Small intestine (tissue), 7 donors: ENCODE data around the gene RBFA. TPM values are rescaled to one million over a fixed set of nuclear protein-coding genes. Genes with fewer than 3 reads are reported as not detected.
"Not testable (repeated sequence)": the region's sequence is repeated elsewhere in the genome, so short reads cannot be mapped to it uniquely, and the experiment has no call there.

ENCODE experiments used
- DNase-seq, 2 donors: peaks; one replicate each; pipeline versions ENCODE4 v3.0.0 to v3.0.0-alpha.2; 2013
- FAIRE-seq: peaks from 2 replicates; lab custom pipeline; 2012; peaks lifted over from hg19 to GRCh38; lab: Jason Lieb, UNC
- H3K27ac ChIP-seq, 3 donors: one replicate each; pipeline ENCODE4 v1.5.1; 2013; ENCODE audit warnings: low read length in 2 of 3, mild to moderate bottlenecking in 2 of 3, control low read depth in 1 of 3, inconsistent platforms in 1 of 3, low read depth in 1 of 3, moderate library complexity in 1 of 3
- H3K27me3 ChIP-seq, 3 donors: one replicate each; pipeline ENCODE4 v1.6.1; 2013; ENCODE audit warnings: low read length in 3 of 3, inconsistent platforms in 1 of 3; ENCODE audit not compliant: control insufficient read depth in 3 of 3, insufficient read depth in 3 of 3
- H3K36me3 ChIP-seq, 3 donors: one replicate each; pipeline ENCODE4 v1.6.1; 2013; ENCODE audit warnings: low read length in 3 of 3, inconsistent platforms in 1 of 3, low read depth in 1 of 3, mild to moderate bottlenecking in 1 of 3, moderate library complexity in 1 of 3; ENCODE audit not compliant: control insufficient read depth in 3 of 3, insufficient read depth in 2 of 3
- H3K4me1 ChIP-seq, 3 donors: one replicate each; pipeline ENCODE4 v1.6.1; 2013; ENCODE audit warnings: low read length in 2 of 3, inconsistent platforms in 1 of 3, low read depth in 1 of 3, mild to moderate bottlenecking in 1 of 3, moderate library complexity in 1 of 3; ENCODE audit not compliant: control insufficient read depth in 3 of 3, insufficient read depth in 2 of 3
- H3K4me3 ChIP-seq, 3 donors: one replicate each; pipeline ENCODE4 v1.5.1; 2013; ENCODE audit warnings: low read length in 3 of 3, control low read depth in 1 of 3, inconsistent platforms in 1 of 3, low read depth in 1 of 3, mild to moderate bottlenecking in 1 of 3, moderate library complexity in 1 of 3
- H3K9me3 ChIP-seq, 2 donors: one replicate each; pipeline ENCODE4 v1.6.1; 2013; ENCODE audit warnings: low read depth in 1 of 2, low read length in 1 of 2; ENCODE audit not compliant: control insufficient read depth in 2 of 2, insufficient read depth in 1 of 2
- WGBS, 3 donors: extraction: QIAGEN DNeasy Blood & Tissue Kit; methylation state at CpG; one replicate each; pipeline ENCODE4 v1.1.7; 2013; 5-methylcytosine and 5-hydroxymethylcytosine counted together
- polyA plus RNA-seq, 4 donors: library from polyadenylated mRNA; stranded (reverse) in 3 of 4; unstranded in 1 of 4; fragments of 200-250 nt in 3 of 4; fragments of 120-200 nt in 1 of 4; gene quantifications; one replicate each; pipeline versions ENCODE4 v1.2.1 to v1.2.3, GENCODE V29; 2013
- donor health status: healthy with polysubstance abuse.
- donor health status: control.
- donor health status: control.
- donor health status: Bipolar disorder and iron deficiency.
- donor health status: healthy.

RBFA gene
- polyA plus RNA-seq, 4 donors = 8.1 to 30.4 (median 23.4) TPM

GRCh38 chr18:80011496-80012137 lies 22.6 kb upstream of the RBFA start:
- H3K4me1 ChIP-seq, H3K4me3 ChIP-seq, H3K27ac ChIP-seq, H3K36me3 ChIP-seq, DNase-seq, H3K27me3 ChIP-seq, FAIRE-seq: not testable (repeated sequence)
- peaks cover 0 to 59% of the 10 kb centered on the region in 2 donors for H3K9me3 ChIP-seq
- 91 to 94% (median 93%) methylated on average over 14 of the region's 14 CpGs for WGBS, 3 donors

GRCh38 chr18:80012714-80013113 lies 21.5 kb upstream of the RBFA start:
- H3K9me3 ChIP-seq = peaks cover 0 to 52% of the 10 kb centered on the region in 2 donors
- no peak overlapping the region for H3K27ac ChIP-seq
- DNase-seq (no peak), FAIRE-seq (no peak)
- 97 to 98% (median 98%) methylated on average over 20 of the region's 20 CpGs for WGBS, 3 donors
- no peak overlapping the region for H3K4me3 ChIP-seq
- H3K27me3 ChIP-seq = no peaks in the 10 kb centered on the region
- H3K36me3 ChIP-seq = no peaks in the 10 kb centered on the region
- H3K4me1 ChIP-seq = no peaks in the 10 kb centered on the region

GRCh38 chr18:80022613-80023012 lies 11.6 kb upstream of the RBFA start:
- Histone ChIP-seq H3K4me1 (no peaks in the 10 kb centered on the region), H3K4me3 (no peak overlapping the region), H3K36me3 (no peaks in the 10 kb centered on the region), H3K27me3 (no peaks in the 10 kb centered on the region), H3K9me3 (peaks cover 12 to 68% of the 10 kb centered on the region in 2 donors), H3K27ac (no peak overlapping the region)
- FAIRE-seq = no peak
- DNase-seq = peak in 1 of 2 donors; percentile 40
- WGBS, 3 donors = 33 to 56% (median 56%) methylated on average over 1 of the region's 1 CpG

GRCh38 chr18:80023173-80023572 lies 11.1 kb upstream of the RBFA start:
- H3K4me1 ChIP-seq = no peaks in the 10 kb centered on the region
- H3K36me3 ChIP-seq = no peaks in the 10 kb centered on the region
- no peaks in the 10 kb centered on the region for H3K27me3 ChIP-seq
- H3K27ac ChIP-seq = no peak overlapping the region
- H3K4me3 ChIP-seq = no peak overlapping the region
- H3K9me3 ChIP-seq = peaks cover 12 to 68% of the 10 kb centered on the region in 2 donors
- 72 to 77% (median 73%) methylated on average over 4 of the region's 4 CpGs for WGBS, 3 donors
- DNase-seq (no peak), FAIRE-seq (no peak)

- WGBS, 3 donors = 93 to 96% (median 93%) methylated on average over 7 of the region's 7 CpGs
- no peak for FAIRE-seq
- Histone ChIP-seq H3K27me3 (no peaks in the 10 kb centered on the region), H3K4me1 (no peaks in the 10 kb centered on the region), H3K27ac (no peak overlapping the region), H3K4me3 (no peak overlapping the region), H3K9me3 (peaks cover 8 to 52% of the 10 kb centered on the region in 2 donors), H3K36me3 (no peaks in the 10 kb centered on the region)
- DNase-seq = no peak
Observed at GRCh38 chr18:80026363-80026762, 7.9 kb upstream of the RBFA start.

- not testable (repeated sequence) for FAIRE-seq, H3K4me3 ChIP-seq, H3K36me3 ChIP-seq, H3K27me3 ChIP-seq, H3K27ac ChIP-seq, DNase-seq, H3K4me1 ChIP-seq
- peaks cover under 1 to 39% of the 10 kb centered on the region in 2 donors for H3K9me3 ChIP-seq
Observed at GRCh38 chr18:80027719-80028118, 6.5 kb upstream of the RBFA start.

GRCh38 chr18:80029690-80030089 lies 4.5 kb upstream of the RBFA start:
- no peak for FAIRE-seq
- 92 to 100% (median 97%) methylated on average over 1 of the region's 1 CpG for WGBS, 3 donors
- no peaks in the 10 kb centered on the region for H3K36me3 ChIP-seq
- no peaks in the 10 kb centered on the region for H3K27me3 ChIP-seq
- H3K4me3 ChIP-seq = no peak overlapping the region
- DNase-seq = no peak
- peaks cover 0 to 22% of the 10 kb centered on the region in 2 donors for H3K9me3 ChIP-seq
- H3K4me1 ChIP-seq = no peaks in the 10 kb centered on the region
- no peak overlapping the region for H3K27ac ChIP-seq

GRCh38 chr18:80033181-80034067 lies 810 bp upstream of the RBFA start:
- peaks cover 0 to 12% (median 0%) of the 10 kb centered on the region in 3 donors for H3K36me3 ChIP-seq
- H3K27ac ChIP-seq = peak overlapping the region; percentile 52 to 93 (median 80)
- 4 to 20% (median 10%) methylated on average over 38 to 90 of the region's 90 CpGs for WGBS, 3 donors
- FAIRE-seq (no peak), DNase-seq (peak in 1 of 2 donors; percentile 86)
- no peaks in the 10 kb centered on the region for H3K27me3 ChIP-seq
- peaks cover 0 to 4% of the 10 kb centered on the region in 2 donors for H3K9me3 ChIP-seq
- H3K4me3 ChIP-seq = peak overlapping the region; percentile 33 to 67 (median 52)
- H3K4me1 ChIP-seq = peaks cover 0 to 6% (median 2%) of the 10 kb centered on the region in 3 donors
